ENCODE results near the gene EHBP1. TPM values are rescaled to one million over a fixed set of nuclear protein-coding genes. Genes with fewer than 3 reads are reported as not detected.

The EHBP1 gene
- total RNA-seq, 2 donors from 2014 or later, result 34.6 to 49.8 TPM

DNA sequence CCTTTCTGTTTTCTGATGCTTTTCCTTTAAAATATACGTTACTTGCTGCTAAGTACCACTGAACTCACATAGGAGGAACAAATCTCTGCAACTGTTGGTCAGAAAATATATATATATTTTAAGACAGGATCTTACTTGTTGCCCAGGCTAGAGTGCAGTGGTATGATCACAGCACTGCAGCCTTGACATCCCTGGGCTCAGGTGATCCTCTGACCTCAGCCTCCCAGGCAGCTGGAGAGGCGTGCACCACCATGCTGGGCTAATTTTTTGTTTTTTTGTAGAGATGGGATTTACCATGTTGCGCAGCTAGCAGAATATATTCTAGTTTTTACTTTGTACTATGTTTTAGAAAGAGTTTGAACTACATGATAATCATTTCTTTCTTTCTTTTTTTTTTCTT, 51.5 kb downstream of the EHBP1 start:
- H3K4me3 Mint-ChIP-seq, result no peak overlapping the region
- Histone ChIP-seq H3K9ac (ENCODE audit: extremely low read depth, low read length, poor library complexity, severe bottlenecking) (no peak overlapping the region), H3K27ac (ENCODE audit: low read depth, low read length) (no peak overlapping the region), H3K27me3 (ENCODE audit: control insufficient read depth, insufficient read depth, low read length, poor library complexity, severe bottlenecking) (no peaks in the 10 kb centered on the region), H3K4me1 (ENCODE audit: control insufficient read depth, insufficient read depth, low read length) (no peaks in the 10 kb centered on the region), H3K9me3 (ENCODE audit: control insufficient read depth, low read length) (peaks cover 8% of the 10 kb centered on the region), H3K4me3 (ENCODE audit: low read length) (no peak overlapping the region), H3K36me3 (ENCODE audit: control insufficient read depth, insufficient read depth, low read length) (no peaks in the 10 kb centered on the region)
- peaks cover 23% of the 10 kb centered on the region for H3K36me3 Mint-ChIP-seq (ENCODE audit: low read depth)
- H3K27ac Mint-ChIP-seq, result no peak overlapping the region
- DNase-seq, result no peak
- H3K27me3 Mint-ChIP-seq (ENCODE audit: insufficient read depth), result no peaks in the 10 kb centered on the region
- WGBS, 2 experiments (ENCODE audit: insufficient coverage in 1 of 2, insufficient read length in 1 of 2), result 95 to 100% methylated on average over 1 to 3 of the region's 3 CpGs
- H3K9me3 Mint-ChIP-seq, result peaks cover 28% of the 10 kb centered on the region
- H3K4me1 Mint-ChIP-seq, result no peaks in the 10 kb centered on the region
- TF ChIP-seq, protein P1, sequence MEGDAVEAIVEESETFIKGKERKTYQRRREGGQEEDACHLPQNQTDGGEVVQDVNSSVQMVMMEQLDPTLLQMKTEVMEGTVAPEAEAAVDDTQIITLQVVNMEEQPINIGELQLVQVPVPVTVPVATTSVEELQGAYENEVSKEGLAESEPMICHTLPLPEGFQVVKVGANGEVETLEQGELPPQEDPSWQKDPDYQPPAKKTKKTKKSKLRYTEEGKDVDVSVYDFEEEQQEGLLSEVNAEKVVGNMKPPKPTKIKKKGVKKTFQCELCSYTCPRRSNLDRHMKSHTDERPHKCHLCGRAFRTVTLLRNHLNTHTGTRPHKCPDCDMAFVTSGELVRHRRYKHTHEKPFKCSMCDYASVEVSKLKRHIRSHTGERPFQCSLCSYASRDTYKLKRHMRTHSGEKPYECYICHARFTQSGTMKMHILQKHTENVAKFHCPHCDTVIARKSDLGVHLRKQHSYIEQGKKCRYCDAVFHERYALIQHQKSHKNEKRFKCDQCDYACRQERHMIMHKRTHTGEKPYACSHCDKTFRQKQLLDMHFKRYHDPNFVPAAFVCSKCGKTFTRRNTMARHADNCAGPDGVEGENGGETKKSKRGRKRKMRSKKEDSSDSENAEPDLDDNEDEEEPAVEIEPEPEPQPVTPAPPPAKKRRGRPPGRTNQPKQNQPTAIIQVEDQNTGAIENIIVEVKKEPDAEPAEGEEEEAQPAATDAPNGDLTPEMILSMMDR (conservative IDR thresholded peaks at IDR 0.05), result no peak

DNA sequence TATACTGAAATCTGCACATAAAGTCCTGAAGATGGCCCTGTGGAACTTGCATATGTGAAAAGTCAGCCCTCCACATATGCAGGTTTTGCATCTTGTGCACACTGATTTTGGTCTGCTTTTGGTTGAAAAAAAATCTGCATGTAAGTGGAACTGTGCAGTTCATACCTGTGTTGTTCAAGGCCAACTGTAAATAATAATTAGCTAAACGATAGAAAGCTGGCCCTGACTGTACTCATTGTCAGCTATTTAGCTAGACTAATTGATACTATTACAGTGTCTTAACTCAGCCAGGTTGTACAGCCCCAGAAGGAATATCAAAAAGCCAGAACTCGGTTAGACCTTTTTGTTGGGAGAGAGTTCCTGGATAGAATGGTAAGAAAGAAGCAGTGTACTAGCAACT, 54.5 kb downstream of the EHBP1 start:
- H3K36me3 Mint-ChIP-seq (ENCODE audit: low read depth), result peaks cover 4% of the 10 kb centered on the region
- H3K27ac Mint-ChIP-seq, result no peak overlapping the region
- Histone ChIP-seq H3K36me3 (ENCODE audit: control insufficient read depth, insufficient read depth, low read length) (no peaks in the 10 kb centered on the region), H3K9me3 (ENCODE audit: control insufficient read depth, low read length) (peaks cover 5% of the 10 kb centered on the region), H3K27me3 (ENCODE audit: control insufficient read depth, insufficient read depth, low read length, poor library complexity, severe bottlenecking) (no peaks in the 10 kb centered on the region), H3K4me1 (ENCODE audit: control insufficient read depth, insufficient read depth, low read length) (no peaks in the 10 kb centered on the region), H3K4me3 (ENCODE audit: low read length) (no peak overlapping the region), H3K9ac (ENCODE audit: extremely low read depth, low read length, poor library complexity, severe bottlenecking) (no peak overlapping the region), H3K27ac (ENCODE audit: low read depth, low read length) (no peak overlapping the region)
- WGBS, 2 experiments (ENCODE audit: insufficient coverage in 1 of 2, insufficient read length in 1 of 2), result 89 to 100% methylated on average over 1 to 2 of the region's 2 CpGs
- peaks cover 5% of the 10 kb centered on the region for H3K9me3 Mint-ChIP-seq
- DNase-seq, result no peak
- no peak overlapping the region for H3K4me3 Mint-ChIP-seq
- H3K27me3 Mint-ChIP-seq (ENCODE audit: insufficient read depth), result no peaks in the 10 kb centered on the region
- H3K4me1 Mint-ChIP-seq, result no peaks in the 10 kb centered on the region
- TF ChIP-seq, protein P1 (conservative IDR thresholded peaks at IDR 0.05), result no peak

DNA sequence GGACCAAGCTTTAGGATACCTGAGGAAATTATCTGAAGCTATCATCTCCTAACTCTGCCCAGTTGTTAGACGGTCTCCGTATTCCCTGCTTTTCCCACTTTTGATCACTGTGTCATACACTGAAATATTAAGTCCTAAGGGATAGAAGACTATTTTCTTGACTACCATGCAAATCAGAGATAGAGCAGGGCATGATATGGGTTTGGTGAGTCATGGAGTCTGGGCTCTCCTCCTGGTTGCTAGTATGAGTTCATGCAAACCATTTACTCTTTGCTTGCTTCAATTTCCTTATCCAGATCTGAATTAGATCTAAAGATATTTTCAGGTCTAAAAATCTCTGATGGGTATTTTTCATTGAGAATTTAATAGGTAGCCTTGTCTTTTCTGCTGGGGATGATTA, 55.0 kb downstream of the EHBP1 start:
- WGBS, 2 experiments (ENCODE audit: insufficient coverage in 1 of 2, insufficient read length in 1 of 2), result 97 to 100% methylated on average over 1 to 2 of the region's 2 CpGs
- Mint-ChIP-seq H3K4me1 (no peaks in the 10 kb centered on the region), H3K27ac (no peak overlapping the region), H3K36me3 (ENCODE audit: low read depth) (no peaks in the 10 kb centered on the region), H3K27me3 (ENCODE audit: insufficient read depth) (no peaks in the 10 kb centered on the region), H3K9me3 (no peaks in the 10 kb centered on the region), H3K4me3 (no peak overlapping the region)
- TF ChIP-seq, protein P1 (conservative IDR thresholded peaks at IDR 0.05), result no peak
- Histone ChIP-seq H3K4me1 (ENCODE audit: control insufficient read depth, insufficient read depth, low read length) (no peaks in the 10 kb centered on the region), H3K27me3 (ENCODE audit: control insufficient read depth, insufficient read depth, low read length, poor library complexity, severe bottlenecking) (no peaks in the 10 kb centered on the region), H3K9ac (ENCODE audit: extremely low read depth, low read length, poor library complexity, severe bottlenecking) (no peak overlapping the region), H3K27ac (ENCODE audit: low read depth, low read length) (no peak overlapping the region), H3K9me3 (ENCODE audit: control insufficient read depth, low read length) (no peaks in the 10 kb centered on the region), H3K36me3 (ENCODE audit: control insufficient read depth, insufficient read depth, low read length) (no peaks in the 10 kb centered on the region), H3K4me3 (ENCODE audit: low read length) (no peak overlapping the region)
- no peak for DNase-seq

Measured in endodermal cell (in vitro differentiated cells).